MCF 10A (cell line): ENCODE measurements around the gene ADAMTS10. TPM values are rescaled to one million over a fixed set of nuclear protein-coding genes. Genes with fewer than 3 reads are reported as not detected.

Experiments used
- Bru-seq: library from RNA; stranded (reverse); fragments of 400-500 nt; gene quantifications from one replicate; lab custom pipeline; 2021; lab: Mats Ljungman, UMichigan
- BruChase-seq, 2 experiments: library from RNA; stranded (reverse); fragments of 400-500 nt; gene quantifications; one replicate each; lab custom pipeline; 2021; lab: Mats Ljungman, UMichigan
- BruUV-seq: library from RNA; stranded (reverse); fragments of 400-500 nt; replicated peaks from 2 replicates; lab custom pipeline; 2021; lab: Mats Ljungman, UMichigan
- CTCF ChIA-PET: fragments of 300-600 bp; sonication (Branson Sonifier 250); formaldehyde crosslinking; extraction: SDS; loops from one replicate; lab custom pipeline; 2021; ENCODE audit warnings: antibody characterized with exemption, inconsistent platforms; lab: Yijun Ruan, JAX
- POLR2A ChIA-PET: fragments of 300-600, 350-650 bp; sonication (Branson Sonifier 250); formaldehyde crosslinking; extraction: SDS; loops from one replicate; lab custom pipeline; 2020; ENCODE audit warnings: antibody characterized with exemption, inconsistent platforms; lab: Yijun Ruan, JAX
- DNase-seq: peaks from one replicate; pipeline ENCODE4 v3.0.0-alpha.2; 2018; ENCODE audit not compliant: unreplicated experiment
- H3K27ac Mint-ChIP-seq: one replicate; pipeline ENCODE4 v1.8.0; 2022; ENCODE audit warnings: mild to moderate bottlenecking, low read depth, mixed read lengths; ENCODE audit not compliant: unreplicated experiment
- H3K27me3 Mint-ChIP-seq: one replicate; pipeline ENCODE4 v1.8.0; 2022; ENCODE audit warnings: mixed read lengths; ENCODE audit not compliant: insufficient read depth, unreplicated experiment
- H3K36me3 Mint-ChIP-seq: one replicate; pipeline ENCODE4 v1.8.0; 2022; ENCODE audit warnings: mild to moderate bottlenecking, moderate library complexity, mixed read lengths; ENCODE audit not compliant: insufficient read depth, unreplicated experiment
- H3K4me1 Mint-ChIP-seq: one replicate; pipeline ENCODE4 v1.8.0; 2022; ENCODE audit warnings: mixed read lengths; ENCODE audit not compliant: insufficient read depth, unreplicated experiment
- H3K4me3 Mint-ChIP-seq: one replicate; pipeline ENCODE4 v1.8.0; 2022; ENCODE audit warnings: mild to moderate bottlenecking, moderate library complexity, mixed read lengths; ENCODE audit not compliant: unreplicated experiment
- H3K9me3 Mint-ChIP-seq: one replicate; pipeline ENCODE4 v1.8.0; 2022; ENCODE audit warnings: mixed read lengths; ENCODE audit not compliant: unreplicated experiment
- CTCF ChIP-seq: fragments of 200-600 bp; IDR thresholded peaks from one replicate; pipeline ENCODE4 v1.8.0; 2022; ENCODE audit warnings: antibody characterized with exemption, mild to moderate bottlenecking; ENCODE audit not compliant: unreplicated experiment
- intact Hi-C: fragments of 100-400 bp; cut with micrococcal nuclease; formaldehyde crosslinking; loops from 2 replicates; pipeline ENCODE4 v1.14.1; 2022
- long read RNA-seq: library from polyadenylated mRNA; stranded (forward); transcript quantifications from one replicate; pipeline ENCODE4 v2.0.0, GENCODE V29; 2022
- total RNA-seq: library from RNA; stranded (reverse); gene quantifications from 2 replicates; pipeline ENCODE4 v1.2.3, GENCODE V29; 2022

ADAMTS10 gene
- total RNA-seq (not detected in 2 replicates), Bru-seq, nascent RNA (not detected), BruChase-seq, experiment 1, labeled RNA remaining after a 6-hour chase (not detected), BruChase-seq, experiment 2, labeled RNA remaining after a 2-hour chase (not detected)
- long read RNA-seq, result 0 reads

DNA sequence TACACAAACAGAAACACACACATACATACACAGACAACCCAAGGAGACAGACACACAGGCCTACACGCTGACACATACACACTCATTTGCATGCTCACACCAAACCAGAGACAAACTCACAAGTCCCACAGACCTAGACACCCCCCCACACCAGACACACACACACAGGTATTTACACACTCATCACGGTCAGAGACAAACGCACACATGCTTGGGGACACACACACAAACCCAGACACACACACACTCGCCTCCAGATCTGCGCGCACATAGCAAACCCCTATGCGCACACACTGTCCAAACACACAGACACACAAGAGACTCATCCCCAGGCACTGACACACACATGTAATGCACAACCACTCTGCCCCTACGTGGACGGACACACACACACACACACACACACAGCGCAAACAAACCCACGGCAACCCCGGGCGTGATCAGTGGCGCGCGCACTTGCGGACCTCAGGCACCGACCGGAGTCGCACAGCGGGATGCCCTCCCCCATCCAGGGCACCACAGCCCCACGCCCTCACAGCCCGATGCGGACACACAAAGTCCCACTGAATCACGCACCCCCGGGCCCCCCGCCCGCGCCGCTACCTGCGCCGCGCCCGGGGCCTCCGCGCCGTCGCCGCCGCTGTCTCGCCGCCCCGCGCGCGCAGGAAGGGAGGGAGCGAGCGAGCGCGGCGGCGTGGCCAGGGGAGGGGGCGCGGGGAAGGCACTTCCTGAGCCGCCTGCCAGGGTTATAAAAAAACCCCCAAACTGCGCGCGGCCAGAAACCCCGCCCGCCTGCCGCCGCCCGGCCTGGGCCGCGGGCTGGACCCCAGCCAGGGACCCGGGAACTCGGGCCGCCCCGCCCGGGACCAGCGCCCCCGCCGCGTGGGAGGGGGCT lies at the start of gene ADAMTS10:
Gene ADAMTS10, minus strand, starts transcription at position 675 of the 895 bp plus-strand sequence. CDS start 5,005 bp downstream, outside the sequence.
- no peaks in the 10 kb centered on the region for H3K9me3 Mint-ChIP-seq
- no peak for TF ChIP-seq CTCF
- H3K27ac Mint-ChIP-seq, result no peak within 1 kb of the TSS
- peaks cover 7% of the 10 kb centered on the region for H3K36me3 Mint-ChIP-seq
- no peak within 1 kb of the TSS for H3K4me3 Mint-ChIP-seq
- H3K27me3 Mint-ChIP-seq, result peaks cover 5% of the 10 kb centered on the region
- no TSS peak for BruUV-seq
- CTCF ChIA-PET, result no interaction called here
- POLR2A ChIA-PET, result no interaction called here
- intact Hi-C loops, result no loop called here
- peaks cover 26% of the 10 kb centered on the region for H3K4me1 Mint-ChIP-seq
- no peak for DNase-seq

- Mint-ChIP-seq H3K9me3 (peaks cover 9% of the 10 kb centered on the region), H3K4me3 (no peak overlapping the region), H3K27ac (no peak overlapping the region), H3K36me3 (no peaks in the 10 kb centered on the region), H3K27me3 (no peaks in the 10 kb centered on the region), H3K4me1 (no peaks in the 10 kb centered on the region)
- intact Hi-C loops, result no loop called here
- no peak for TF ChIP-seq CTCF
- ChIA-PET CTCF (interaction anchor here (0.6 kb wide), 1 partner anchor 25 kb away, joined by 3 read pairs; no protein-coding TSS in a partner anchor), POLR2A (no interaction called here)
- DNase-seq, result no peak
- no TSS peak for BruUV-seq
Observed at GRCh38 chr19:8659905-8660304, 49.4 kb upstream of the ADAMTS10 start.

DNA sequence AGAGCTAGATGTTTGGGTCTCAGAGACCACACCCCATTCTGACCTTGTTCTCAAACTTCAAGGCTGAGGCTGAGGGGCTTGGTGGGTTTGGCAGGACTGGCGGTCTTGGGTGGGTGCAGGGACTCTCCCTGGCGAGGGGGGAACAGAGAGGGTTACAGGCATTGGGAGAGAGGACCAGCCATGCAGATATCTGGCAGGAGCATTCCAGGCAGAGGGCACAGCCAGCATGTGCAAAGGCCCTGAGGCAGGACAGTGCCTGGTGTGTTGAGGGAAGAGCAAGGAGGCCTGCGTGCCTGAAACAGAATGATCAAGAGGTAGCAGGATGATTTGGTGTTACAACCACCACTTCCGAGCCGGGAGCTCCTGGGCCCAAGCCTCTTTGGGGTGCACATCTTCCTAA lies 47.4 kb upstream of the ADAMTS10 start:
- H3K9me3 Mint-ChIP-seq, result peaks cover 9% of the 10 kb centered on the region
- CTCF ChIA-PET, result interaction anchor here (0.6 kb wide), 1 partner anchor 395 kb away, joined by 5 read pairs; no protein-coding TSS in a partner anchor
- no peak for DNase-seq
- intact Hi-C loops, result no loop called here
- no peak for TF ChIP-seq CTCF
- POLR2A ChIA-PET, result no interaction called here
- BruUV-seq, result no TSS peak
- no peaks in the 10 kb centered on the region for H3K36me3 Mint-ChIP-seq
- no peaks in the 10 kb centered on the region for H3K27me3 Mint-ChIP-seq
- H3K4me1 Mint-ChIP-seq, result no peaks in the 10 kb centered on the region
- H3K4me3 Mint-ChIP-seq, result no peak overlapping the region
- H3K27ac Mint-ChIP-seq, result no peak overlapping the region

- no peak overlapping the region for H3K4me3 Mint-ChIP-seq
- no peaks in the 10 kb centered on the region for H3K36me3 Mint-ChIP-seq
- H3K9me3 Mint-ChIP-seq, result no peaks in the 10 kb centered on the region
- H3K27ac Mint-ChIP-seq, result no peak overlapping the region
- no TSS peak for BruUV-seq
- no peaks in the 10 kb centered on the region for H3K4me1 Mint-ChIP-seq
- ChIA-PET CTCF (interaction anchor here (0.6 to 3.0 kb wide), 23 partner anchors 8 to 601 kb away, joined by 3 to 38 read pairs (median 3); partner anchors contain the start of gene OR1M1), POLR2A (no interaction called here)
- no peak for DNase-seq
- H3K27me3 Mint-ChIP-seq, result no peaks in the 10 kb centered on the region
- intact Hi-C loops, result no loop called here
- no peak for TF ChIP-seq CTCF
Observed at GRCh38 chr19:8655340-8655709, 44.8 kb upstream of the ADAMTS10 start.
